Glutamatergic neuron (in vitro differentiated cells): ENCODE measurements around the gene NHS. TPM values are rescaled to one million over a fixed set of nuclear protein-coding genes. Genes with fewer than 3 reads are reported as not detected.

Experiments used
- DNase-seq: peaks from one replicate; pipeline ENCODE4 v3.0.0; 2022
- H3K27ac Mint-ChIP-seq: one replicate; pipeline ENCODE4 v1.8.0; 2020; ENCODE audit warnings: mild to moderate bottlenecking, mixed read lengths, inconsistent platforms; ENCODE audit not compliant: unreplicated experiment
- H3K27me3 Mint-ChIP-seq: one replicate; pipeline ENCODE4 v1.8.0; 2020; ENCODE audit warnings: mild to moderate bottlenecking, moderate library complexity, mixed read lengths, inconsistent platforms; ENCODE audit not compliant: unreplicated experiment
- H3K36me3 Mint-ChIP-seq: one replicate; pipeline ENCODE4 v1.8.0; 2020; ENCODE audit warnings: mild to moderate bottlenecking, mixed read lengths, inconsistent platforms; ENCODE audit not compliant: unreplicated experiment
- H3K4me1 Mint-ChIP-seq: one replicate; pipeline ENCODE4 v1.8.0; 2020; ENCODE audit warnings: mild to moderate bottlenecking, low read depth, mixed read lengths, inconsistent platforms; ENCODE audit not compliant: unreplicated experiment
- H3K4me3 Mint-ChIP-seq: one replicate; pipeline ENCODE4 v1.8.0; 2020; ENCODE audit warnings: mild to moderate bottlenecking, mixed read lengths, inconsistent platforms; ENCODE audit not compliant: unreplicated experiment
- H3K9me3 Mint-ChIP-seq: one replicate; pipeline ENCODE4 v1.8.0; 2020; ENCODE audit warnings: mild to moderate bottlenecking, moderate library complexity, mixed read lengths, inconsistent platforms; ENCODE audit not compliant: unreplicated experiment
- CTCF ChIP-seq: fragments of 200-600 bp; sonication (generic); IDR thresholded peaks from one replicate; pipeline ENCODE4 v1.5.0; 2021; ENCODE audit not compliant: partially characterized antibody, unreplicated experiment
- total RNA-seq: library from RNA; stranded (reverse); fragmentation: NEBNext Ultra II Directional; extraction: Animal tissue kit (Norgen Biotek cat#: 25700); gene quantifications from one replicate; pipeline ENCODE4 v1.2.1, GENCODE V29; 2021; ENCODE audit not compliant: unreplicated experiment

The NHS gene
- total RNA-seq, 1 donor from 2014 or later: 9.1 TPM

- Mint-ChIP-seq H3K27ac (no peak overlapping the region), H3K4me1 (peaks cover 8% of the 10 kb centered on the region), H3K27me3 (no peaks in the 10 kb centered on the region), H3K36me3 (no peaks in the 10 kb centered on the region), H3K4me3 (no peak overlapping the region), H3K9me3 (no peaks in the 10 kb centered on the region)
- no peak for TF ChIP-seq CTCF
- no peak for DNase-seq
These were observed 179.9 kb downstream of the NHS start for GRCh38 chrX:17554914-17555313.

- Mint-ChIP-seq H3K4me3 (no peak overlapping the region), H3K4me1 (peaks cover 12% of the 10 kb centered on the region), H3K9me3 (no peaks in the 10 kb centered on the region), H3K36me3 (no peaks in the 10 kb centered on the region), H3K27me3 (no peaks in the 10 kb centered on the region), H3K27ac (no peak overlapping the region)
- DNase-seq: no peak
- no peak for TF ChIP-seq CTCF
These were observed 180.8 kb downstream of the NHS start for GRCh38 chrX:17555846-17556245.

GRCh38 chrX:17559728-17560379 lies 184.9 kb downstream of the NHS start:
- H3K4me3 Mint-ChIP-seq: no peak overlapping the region
- H3K27ac Mint-ChIP-seq: no peak overlapping the region
- no peak for TF ChIP-seq CTCF
- no peaks in the 10 kb centered on the region for H3K9me3 Mint-ChIP-seq
- no peaks in the 10 kb centered on the region for H3K27me3 Mint-ChIP-seq
- peaks cover 12% of the 10 kb centered on the region for H3K4me1 Mint-ChIP-seq
- DNase-seq: no peak
- H3K36me3 Mint-ChIP-seq: no peaks in the 10 kb centered on the region

- Mint-ChIP-seq H3K4me3 (no peak overlapping the region), H3K27me3 (no peaks in the 10 kb centered on the region), H3K27ac (no peak overlapping the region), H3K4me1 (peaks cover 10% of the 10 kb centered on the region), H3K36me3 (no peaks in the 10 kb centered on the region), H3K9me3 (no peaks in the 10 kb centered on the region)
- no peak for DNase-seq
- no peak for TF ChIP-seq CTCF
These were observed 185.4 kb downstream of the NHS start for GRCh38 chrX:17560385-17560784.

- H3K9me3 Mint-ChIP-seq: no peaks in the 10 kb centered on the region
- DNase-seq: no peak
- no peaks in the 10 kb centered on the region for H3K36me3 Mint-ChIP-seq
- H3K4me3 Mint-ChIP-seq: no peak overlapping the region
- peaks cover 4% of the 10 kb centered on the region for H3K4me1 Mint-ChIP-seq
- no peaks in the 10 kb centered on the region for H3K27me3 Mint-ChIP-seq
- no peak for TF ChIP-seq CTCF
- no peak overlapping the region for H3K27ac Mint-ChIP-seq
These were observed 188.1 kb downstream of the NHS start for GRCh38 chrX:17563076-17563475.
